Spinal cord (tissue), 10 donors: ENCODE results near the gene DOCK9. TPM values are rescaled to one million over a fixed set of nuclear protein-coding genes. Genes with fewer than 3 reads are reported as not detected.
"Not testable (repeated sequence)": the region's sequence is repeated elsewhere in the genome, so short reads cannot be mapped to it uniquely, and the experiment has no call there.

Experiments
- DNase-seq, 6 donors: peaks; one replicate each; pipeline versions ENCODE4 v3.0.0 to v3.0.0-alpha.2; 2013 to 2015; ENCODE audit warnings: low spot score in 6 of 6, low read depth in 4 of 6
- H3K27ac ChIP-seq: one replicate; pipeline ENCODE4 v1.5.1; 2013; ENCODE audit warnings: low read depth, low read length, control low read depth
- H3K27me3 ChIP-seq: one replicate; pipeline ENCODE4 v1.6.1; 2013; ENCODE audit warnings: low read length; ENCODE audit not compliant: control insufficient read depth, insufficient read depth
- H3K36me3 ChIP-seq: one replicate; pipeline ENCODE4 v1.6.1; 2013; ENCODE audit warnings: low read length; ENCODE audit not compliant: control insufficient read depth, insufficient read depth
- H3K4me1 ChIP-seq: one replicate; pipeline ENCODE4 v1.6.1; 2013; ENCODE audit warnings: low read length; ENCODE audit not compliant: control insufficient read depth, insufficient read depth
- H3K4me3 ChIP-seq: one replicate; pipeline ENCODE4 v1.5.1; 2013; ENCODE audit warnings: low read depth, low read length, control low read depth
- H3K9me3 ChIP-seq: one replicate; pipeline ENCODE4 v1.6.1; 2013; ENCODE audit warnings: low read length; ENCODE audit not compliant: control insufficient read depth, insufficient read depth
- WGBS: methylation state at CpG from one replicate; pipeline ENCODE4 v1.1.5; 2013; ENCODE audit warnings: missing lambda C conversion rate; ENCODE audit not compliant: insufficient coverage; 5-methylcytosine and 5-hydroxymethylcytosine counted together
- polyA plus RNA-seq, 2 donors: library from polyadenylated mRNA; unstranded; fragments of 120-200 nt; gene quantifications; one replicate each; pipeline ENCODE4 v1.2.1, GENCODE V29; 2013; ENCODE audit not compliant: insufficient read length in 2 of 2
- total RNA-seq, 2 donors: library from RNA; depleted of rRNA in 1 of 2; stranded (reverse); fragments of 120-200 nt in 1 of 2; fragments of >200 nt in 1 of 2; gene quantifications; one replicate each; pipeline versions ENCODE4 v1.2.3 to v1.2.4, GENCODE V29; 2013 to 2014
- donor health status: healthy.

DOCK9 gene
- total and polyA plus RNA-seq, 4 donors = 74.4 to 117 (median 97.3) TPM

GRCh38 chr13:98765996-98766519 is 211.8 kb downstream of the DOCK9 start:
- Histone ChIP-seq H3K27me3 (no peaks in the 10 kb centered on the region), H3K4me3 (no peak overlapping the region), H3K27ac (no peak overlapping the region), H3K9me3 (no peaks in the 10 kb centered on the region), H3K36me3 (no peaks in the 10 kb centered on the region), H3K4me1 (no peaks in the 10 kb centered on the region)
- DNase-seq = peak in 1 of 6 donors; percentile 4
- 89% methylated on average over 7 of the region's 8 CpGs for WGBS

- Histone ChIP-seq H3K27ac (no peak overlapping the region), H3K4me3 (no peak overlapping the region)
- WGBS = 78% methylated on average over 15 of the region's 15 CpGs
Measured at GRCh38 chr13:98761986-98762616, 215.8 kb downstream of the DOCK9 start.

DNA sequence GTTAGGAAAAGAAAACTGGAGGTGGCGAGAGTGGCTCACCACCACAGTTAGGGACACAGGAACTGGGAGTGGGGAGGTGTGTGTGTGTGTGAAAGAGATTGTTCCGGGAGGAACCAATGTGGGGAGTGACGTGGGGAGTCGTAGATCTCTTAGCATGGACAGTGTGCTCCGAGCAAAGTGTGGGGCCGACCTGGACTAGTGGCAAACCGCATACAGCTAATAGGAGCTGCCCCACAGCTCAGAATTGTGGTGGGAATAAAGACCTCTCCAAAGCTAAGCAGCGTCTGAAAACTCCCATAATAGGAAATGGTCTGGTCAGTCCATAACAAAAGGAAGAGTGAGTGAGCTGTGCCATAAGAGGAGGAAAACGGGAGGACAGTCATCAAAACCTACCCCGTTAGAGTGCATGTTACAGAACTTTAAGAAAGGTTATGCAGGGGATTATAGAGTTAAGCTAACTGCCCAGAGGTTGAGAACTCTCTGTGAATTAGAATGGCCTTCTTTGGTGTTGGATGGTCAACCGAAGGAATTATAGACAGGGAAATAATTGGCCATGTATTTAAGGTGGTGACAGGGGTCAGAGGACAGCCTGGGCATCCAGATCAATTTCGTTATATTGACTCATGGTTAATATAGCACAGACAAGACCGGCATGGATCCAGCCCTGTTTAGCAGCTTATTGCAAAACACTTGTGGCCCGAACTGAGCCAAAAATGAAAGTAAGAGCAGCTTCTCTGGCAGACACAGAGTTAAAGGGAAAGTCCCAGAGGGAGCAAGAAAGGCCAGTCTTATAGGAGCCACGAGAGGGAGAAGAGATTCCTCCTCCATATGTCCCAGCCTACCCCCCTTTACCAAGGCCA is 216.5 kb downstream of the DOCK9 start:
- no peak overlapping the region for H3K4me3 ChIP-seq
- WGBS = 83% methylated on average over 10 of the region's 15 CpGs
- no peaks in the 10 kb centered on the region for H3K9me3 ChIP-seq
- DNase-seq = no peak
- H3K27me3 ChIP-seq = no peaks in the 10 kb centered on the region
- no peak overlapping the region for H3K27ac ChIP-seq
- no peaks in the 10 kb centered on the region for H3K4me1 ChIP-seq
- no peaks in the 10 kb centered on the region for H3K36me3 ChIP-seq

More at GRCh38 chr13:98761986-98762616, 215.8 kb downstream of the DOCK9 start:
- Histone ChIP-seq H3K36me3 (no peaks in the 10 kb centered on the region), H3K27me3 (no peaks in the 10 kb centered on the region), H3K9me3 (no peaks in the 10 kb centered on the region), H3K4me1 (no peaks in the 10 kb centered on the region)
- DNase-seq = no peak

- Histone ChIP-seq H3K4me1 (peaks cover 10% of the 10 kb centered on the region), H3K27me3 (peaks cover 22% of the 10 kb centered on the region), H3K36me3 (no peaks in the 10 kb centered on the region), H3K27ac (no peak overlapping the region), H3K4me3 (no peak overlapping the region), H3K9me3 (peaks cover 5% of the 10 kb centered on the region)
- 82% methylated on average over 8 of the region's 9 CpGs for WGBS
- DNase-seq = no peak
Measured at GRCh38 chr13:98755729-98756128, 222.1 kb downstream of the DOCK9 start.

GRCh38 chr13:98755116-98755515 is 222.7 kb downstream of the DOCK9 start:
- Histone ChIP-seq H3K27me3 (peaks cover 22% of the 10 kb centered on the region), H3K4me1 (peaks cover 10% of the 10 kb centered on the region), H3K4me3 (no peak overlapping the region), H3K36me3 (no peaks in the 10 kb centered on the region), H3K27ac (no peak overlapping the region), H3K9me3 (peaks cover 5% of the 10 kb centered on the region)
- DNase-seq = no peak
- 56% methylated on average over 1 of the region's 2 CpGs for WGBS

- H3K9me3 ChIP-seq, H3K27ac ChIP-seq, H3K4me3 ChIP-seq, H3K36me3 ChIP-seq, DNase-seq: not testable (repeated sequence)
- Histone ChIP-seq H3K4me1 (peaks cover 10% of the 10 kb centered on the region), H3K27me3 (peaks cover 22% of the 10 kb centered on the region)
- 75% methylated on average over 1 of the region's 4 CpGs for WGBS
Measured at GRCh38 chr13:98754468-98754867, 223.4 kb downstream of the DOCK9 start.

GRCh38 chr13:98752467-98753290 is 225.2 kb downstream of the DOCK9 start, which contains the start of gene SLC15A1:
Gene SLC15A1 (minus strand): TSS chr13:98752672. CDS start chr13:98752598, 74 bp downstream.
- 7% methylated on average over 59 of the region's 59 CpGs for WGBS
- Histone ChIP-seq H3K27me3 (peaks cover 24% of the 10 kb centered on the region), H3K36me3 (no peaks in the 10 kb centered on the region), H3K27ac (no peak within 1 kb of the TSS), H3K4me1 (peaks cover 10% of the 10 kb centered on the region), H3K9me3 (peaks cover 5% of the 10 kb centered on the region), H3K4me3 (no peak within 1 kb of the TSS)
- DNase-seq = no peak

DNA sequence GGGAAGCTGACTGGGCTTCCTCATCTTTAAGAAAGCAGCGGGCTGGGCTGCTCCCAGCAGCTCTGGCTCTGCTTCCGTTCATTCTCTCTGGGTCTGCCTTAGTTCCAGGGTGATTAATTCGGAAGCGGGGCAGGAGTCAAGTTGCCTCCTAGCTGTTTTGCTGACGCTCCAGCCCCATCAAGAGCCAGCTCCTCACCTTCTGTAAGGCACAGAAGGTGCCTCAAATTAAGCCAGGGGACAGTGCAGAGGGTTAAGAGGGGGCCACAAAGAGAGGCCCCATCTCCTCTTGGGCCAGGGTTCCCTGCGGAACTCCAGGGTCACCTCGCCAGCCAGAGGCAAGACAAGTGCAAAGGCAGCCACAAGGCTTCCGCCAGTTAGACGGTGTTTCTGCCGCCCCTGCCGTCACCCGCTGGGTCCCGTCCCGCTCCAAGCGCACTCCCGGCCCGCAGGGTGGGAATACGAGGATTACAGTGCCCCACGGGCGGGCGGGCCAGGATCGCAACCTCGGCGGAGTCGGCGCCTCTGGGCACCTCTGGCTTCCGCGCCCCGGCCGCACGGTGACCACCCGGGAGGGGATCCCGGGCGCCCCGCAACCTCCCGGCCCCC is 225.9 kb downstream of the DOCK9 start:
- peaks cover 24% of the 10 kb centered on the region for H3K27me3 ChIP-seq
- DNase-seq = peak in 1 of 6 donors; percentile 9
- WGBS = 2% methylated on average over 36 of the region's 36 CpGs

DNA sequence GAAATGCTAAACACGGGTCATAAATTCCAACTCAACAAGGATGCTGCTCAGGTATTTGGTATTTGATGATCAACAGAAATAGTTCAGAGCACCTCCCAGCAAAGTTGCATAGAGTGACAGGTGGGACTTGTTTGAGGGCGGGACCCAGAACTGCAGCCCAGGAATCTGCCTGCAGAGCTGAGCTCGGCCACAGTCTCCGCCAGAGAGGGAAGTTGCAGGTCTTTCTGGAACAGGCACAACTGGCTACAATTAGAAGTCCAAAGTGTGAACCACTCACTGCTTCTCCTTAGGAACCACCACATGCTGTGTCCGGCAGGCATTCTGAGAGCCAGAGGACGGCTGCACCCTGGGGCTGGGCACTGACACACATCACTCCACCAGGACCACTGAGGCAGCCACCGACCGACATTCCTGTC is 226.5 kb downstream of the DOCK9 start:
- Histone ChIP-seq H3K4me1 (peaks cover 10% of the 10 kb centered on the region), H3K9me3 (peaks cover 5% of the 10 kb centered on the region), H3K36me3 (no peaks in the 10 kb centered on the region), H3K27me3 (peaks cover 24% of the 10 kb centered on the region), H3K27ac (no peak overlapping the region), H3K4me3 (no peak overlapping the region)
- DNase-seq = peak in 1 of 6 donors; percentile 12
- 42% methylated on average over 7 of the region's 8 CpGs for WGBS

More for the DNA sequence above, 225.9 kb downstream of the DOCK9 start:
- H3K9me3 ChIP-seq = peaks cover 5% of the 10 kb centered on the region
- H3K4me1 ChIP-seq = peaks cover 10% of the 10 kb centered on the region
- no peak overlapping the region for H3K4me3 ChIP-seq
- H3K27ac ChIP-seq = no peak overlapping the region
- no peaks in the 10 kb centered on the region for H3K36me3 ChIP-seq
